Mesendoderm (in vitro differentiated cells): Measurements from ENCODE around the gene TXNDC12.
A peak's percentile ranks its signal among the peaks of the same experiment; 100 is the strongest.
"Not testable (repeated sequence)": the region's sequence is repeated elsewhere in the genome, so short reads cannot be mapped to it uniquely, and the experiment has no call there.

Source experiments
- DNase-seq: peaks from one replicate; pipeline ENCODE4 v3.0.0; 2013
- H2AK5ac ChIP-seq: 2 replicates; pipeline ENCODE4 v1.6.1; 2013; ENCODE audit warnings: low read length, inconsistent platforms
- H2BK120ac ChIP-seq: 2 replicates; pipeline ENCODE4 v1.6.1; 2013; ENCODE audit warnings: low read depth, mild to moderate bottlenecking, low read length, moderate library complexity, mixed read lengths
- H2BK15ac ChIP-seq: replicated peaks from 2 replicates; pipeline ENCODE4 v1.6.1; 2013; ENCODE audit warnings: low read depth, mild to moderate bottlenecking, moderate library complexity
- H2BK5ac ChIP-seq: 2 replicates; pipeline ENCODE4 v1.6.1; 2013; ENCODE audit warnings: low read length, inconsistent platforms
- H3K18ac ChIP-seq: 2 replicates; pipeline ENCODE4 v1.6.1; 2013; ENCODE audit warnings: mild to moderate bottlenecking, low read length, mixed read lengths
- H3K23ac ChIP-seq: one replicate; pipeline ENCODE4 v1.6.1; 2013; ENCODE audit warnings: low read length
- H3K27ac ChIP-seq: 2 replicates; pipeline ENCODE4 v1.5.1; 2013; ENCODE audit warnings: low read depth, mild to moderate bottlenecking, inconsistent platforms, low read length, moderate library complexity
- H3K27me3 ChIP-seq: 2 replicates; pipeline ENCODE4 v1.6.1; 2013; ENCODE audit warnings: low read length, control low read depth, mild to moderate bottlenecking, inconsistent platforms; ENCODE audit not compliant: insufficient read depth, poor library complexity
- H3K36me3 ChIP-seq: 2 replicates; pipeline ENCODE4 v1.6.1; 2013; ENCODE audit warnings: low read length, inconsistent platforms; ENCODE audit not compliant: control insufficient read depth, insufficient read depth
- H3K4ac ChIP-seq: one replicate; pipeline ENCODE4 v1.6.1; 2013; ENCODE audit warnings: low read depth, mild to moderate bottlenecking, low read length, moderate library complexity
- H3K4me1 ChIP-seq: 2 replicates; pipeline ENCODE4 v1.6.1; 2013; ENCODE audit warnings: low read depth, low read length, inconsistent platforms; ENCODE audit not compliant: control insufficient read depth
- H3K4me2 ChIP-seq: 2 replicates; pipeline ENCODE4 v1.6.1; 2013; ENCODE audit warnings: low read length
- H3K4me3 ChIP-seq: 2 replicates; pipeline ENCODE4 v1.5.1; 2013; ENCODE audit warnings: mild to moderate bottlenecking, low read length
- H3K56ac ChIP-seq: one replicate; pipeline ENCODE4 v1.6.1; 2013; ENCODE audit warnings: low read length
- H3K79me1 ChIP-seq: 2 replicates; pipeline ENCODE4 v1.6.1; 2013; ENCODE audit warnings: low read length, inconsistent platforms
- H3K79me2 ChIP-seq: 2 replicates; pipeline ENCODE4 v1.6.1; 2013; ENCODE audit warnings: mild to moderate bottlenecking, low read length; ENCODE audit not compliant: control insufficient read depth, insufficient read depth
- H3K9ac ChIP-seq: 2 replicates; pipeline ENCODE4 v1.6.1; 2013; ENCODE audit warnings: low read length, inconsistent platforms
- H4K5ac ChIP-seq: one replicate; pipeline ENCODE4 v1.6.1; 2013; ENCODE audit warnings: low read length
- H4K8ac ChIP-seq: one replicate; pipeline ENCODE4 v1.6.1; 2013; ENCODE audit warnings: low read depth, mild to moderate bottlenecking, control low read depth, low read length, moderate library complexity
- WGBS: extraction: QIAGEN DNeasy Blood & Tissue Kit; methylation state at CpG from one replicate; pipeline ENCODE4 v1.1.7; 2013; ENCODE audit warnings: low lambda C conversion rate, missing lambda C conversion rate; ENCODE audit not compliant: insufficient coverage; ENCODE audit errors: extremely low coverage; 5-methylcytosine and 5-hydroxymethylcytosine counted together

TXNDC12 gene

DNA sequence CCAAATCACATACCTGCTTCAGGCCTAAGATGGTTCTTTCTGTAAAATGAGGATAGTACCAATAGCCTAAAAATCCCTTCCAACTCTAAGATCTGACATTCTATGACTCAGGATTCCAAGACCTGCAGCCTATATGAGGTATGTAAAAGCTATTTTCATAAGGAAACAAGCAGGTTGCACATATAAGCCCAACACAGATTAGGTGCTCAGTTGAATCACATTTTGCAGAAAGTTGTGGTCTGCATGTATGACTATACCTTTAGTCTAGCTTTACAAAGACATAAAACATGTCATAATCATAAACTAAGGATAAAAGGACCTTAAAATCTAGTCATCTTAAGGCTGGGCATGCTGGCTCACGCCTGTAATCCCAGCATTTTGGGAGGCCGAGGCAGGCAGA lies 28.7 kb downstream of the TXNDC12 start:
- no CpG with 5 or more reads among the region's 2 CpGs for WGBS
- no peak overlapping the region for H3K27ac ChIP-seq
- peaks cover 6% of the 10 kb centered on the region for H3K36me3 ChIP-seq
- H4K8ac ChIP-seq = no peak overlapping the region
- no peak overlapping the region for H4K5ac ChIP-seq
- H3K18ac ChIP-seq = no peak overlapping the region
- H3K27me3 ChIP-seq = no peaks in the 10 kb centered on the region
- H2BK5ac ChIP-seq = no peak overlapping the region
- H3K4me1 ChIP-seq = no peaks in the 10 kb centered on the region
- no peak overlapping the region for H3K9ac ChIP-seq
- no peak overlapping the region for H3K4me2 ChIP-seq
- no peak overlapping the region for H3K23ac ChIP-seq
- H3K56ac ChIP-seq = no peak overlapping the region
- no peak overlapping the region for H3K4me3 ChIP-seq
- peaks cover 2% of the 10 kb centered on the region for H3K79me1 ChIP-seq
- no peak for DNase-seq
- H2AK5ac ChIP-seq = no peak overlapping the region
- no peaks in the 10 kb centered on the region for H3K79me2 ChIP-seq
- H2BK120ac ChIP-seq = no peak overlapping the region
- H2BK15ac ChIP-seq = no peak overlapping the region
- H3K4ac ChIP-seq = no peak overlapping the region

DNA sequence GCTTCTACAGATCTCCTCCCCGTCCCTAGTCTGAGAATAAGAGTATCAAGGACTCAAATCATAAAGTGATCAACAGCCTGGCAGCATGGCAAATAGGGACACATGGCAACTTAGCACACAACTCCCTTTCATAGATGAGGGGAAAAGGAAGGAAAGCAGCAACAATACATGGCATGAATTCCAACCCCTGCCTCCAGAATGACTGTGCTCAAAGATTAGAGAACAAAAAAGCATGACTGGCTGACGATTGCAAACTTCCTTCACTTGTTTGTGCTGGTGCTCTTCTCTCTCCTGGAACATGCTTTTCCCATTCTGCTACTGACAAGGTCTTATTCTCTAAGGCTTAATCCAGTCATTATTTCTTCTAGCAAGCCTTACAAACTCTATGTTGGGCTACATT lies 32.9 kb downstream of the TXNDC12 start:
- H3K27me3 ChIP-seq = no peaks in the 10 kb centered on the region
- no CpG with 5 or more reads among the region's 2 CpGs for WGBS
- DNase-seq = no peak
- H3K4me2 ChIP-seq = no peak overlapping the region
- no peak overlapping the region for H2AK5ac ChIP-seq
- no peak overlapping the region for H3K18ac ChIP-seq
- H2BK120ac ChIP-seq = no peak overlapping the region
- no peaks in the 10 kb centered on the region for H3K79me1 ChIP-seq
- no peak overlapping the region for H3K27ac ChIP-seq
- H3K4me3 ChIP-seq = no peak overlapping the region
- H3K36me3 ChIP-seq = peaks cover 8% of the 10 kb centered on the region
- H3K4me1 ChIP-seq = no peaks in the 10 kb centered on the region
- no peak overlapping the region for H4K8ac ChIP-seq
- no peaks in the 10 kb centered on the region for H3K79me2 ChIP-seq
- H2BK5ac ChIP-seq = no peak overlapping the region
- no peak overlapping the region for H3K56ac ChIP-seq
- no peak overlapping the region for H3K23ac ChIP-seq
- no peak overlapping the region for H4K5ac ChIP-seq
- H2BK15ac ChIP-seq = no peak overlapping the region
- H3K4ac ChIP-seq = no peak overlapping the region
- no peak overlapping the region for H3K9ac ChIP-seq

DNA sequence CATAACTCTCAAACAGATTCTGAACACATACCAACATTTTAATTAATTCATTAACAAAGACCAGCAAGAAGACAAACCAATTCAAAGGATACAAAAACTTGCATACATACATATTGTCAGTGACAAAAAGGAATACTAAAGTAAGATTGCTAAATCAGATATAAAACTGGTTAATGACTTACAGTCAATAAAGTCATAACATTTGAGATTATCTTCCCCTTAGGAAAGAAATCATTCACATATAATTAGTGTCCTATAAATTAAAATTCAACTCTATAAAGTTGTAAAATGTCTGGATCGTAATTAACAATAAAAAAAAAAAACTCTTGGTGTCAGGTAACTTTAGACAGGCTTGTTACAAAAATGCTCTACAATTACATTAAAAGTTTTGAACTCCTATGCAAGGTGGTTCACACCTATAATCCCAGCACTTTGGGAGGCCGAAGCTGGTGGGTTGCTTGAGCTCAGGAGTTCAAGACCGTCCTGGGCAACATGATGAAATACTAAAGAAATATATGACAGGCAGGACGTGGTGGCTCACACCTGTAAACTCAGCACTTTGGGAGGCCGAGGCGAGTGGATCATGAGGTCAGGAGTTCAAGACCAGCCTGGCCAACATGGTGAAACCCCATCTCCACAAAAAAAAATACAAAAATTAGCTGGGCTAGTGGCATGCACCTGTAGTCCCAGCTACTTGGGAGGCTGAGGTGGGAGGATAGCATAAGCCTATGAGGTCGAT lies 46.8 kb downstream of the TXNDC12 start:
- Histone ChIP-seq H2BK120ac (peak overlapping the region; percentile 92), H3K4me1 (peaks cover 2% of the 10 kb centered on the region), H3K18ac (no peak overlapping the region), H3K4me2 (no peak overlapping the region), H3K36me3 (no peaks in the 10 kb centered on the region), H3K23ac (no peak overlapping the region), H2BK15ac (no peak overlapping the region), H3K4me3 (no peak overlapping the region), H4K8ac (no peak overlapping the region), H3K56ac (no peak overlapping the region), H2AK5ac (no peak overlapping the region), H3K27ac (no peak overlapping the region), H2BK5ac (no peak overlapping the region), H3K27me3 (no peaks in the 10 kb centered on the region), H3K4ac (no peak overlapping the region), H3K79me2 (no peaks in the 10 kb centered on the region), H3K79me1 (no peaks in the 10 kb centered on the region), H3K9ac (no peak overlapping the region), H4K5ac (no peak overlapping the region)
- no CpG with 5 or more reads among the region's 7 CpGs for WGBS
- DNase-seq = no peak

DNA sequence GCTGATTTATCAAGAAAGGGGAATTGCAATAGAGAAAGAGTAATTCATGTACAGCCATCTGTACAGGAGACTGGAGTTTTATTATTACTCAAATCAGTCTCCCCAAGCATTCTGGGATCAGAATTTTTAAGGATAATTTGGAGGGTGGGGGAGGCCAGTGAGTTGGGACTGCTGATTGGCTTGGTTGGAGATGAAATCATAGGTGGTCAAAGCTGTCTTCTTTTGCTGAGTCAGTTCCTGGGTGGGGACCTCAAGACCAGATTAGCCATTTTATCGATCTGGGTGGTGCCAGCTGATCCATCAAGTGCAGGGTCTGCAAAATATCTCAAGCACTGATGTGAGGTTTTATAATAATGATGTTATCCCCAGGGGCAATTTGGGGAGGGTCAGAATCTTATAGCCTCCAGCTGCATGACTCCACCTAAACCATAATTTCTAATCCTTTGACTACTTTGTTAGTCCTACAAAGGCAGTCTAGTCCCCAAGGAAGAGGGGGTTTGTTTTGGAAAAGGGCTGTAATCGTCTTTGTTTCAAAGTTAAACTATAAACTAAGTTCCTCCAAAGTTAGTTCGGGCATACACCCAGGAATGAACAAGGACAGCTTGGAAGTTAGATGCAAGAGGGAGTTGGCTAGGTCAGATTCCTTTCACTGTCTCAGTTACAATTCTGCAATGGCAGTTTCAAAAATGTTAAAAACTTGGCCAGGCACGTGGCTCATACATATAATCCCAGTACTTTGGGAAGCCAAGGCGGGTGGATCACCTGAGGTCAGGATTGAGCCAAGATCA lies 47.6 kb downstream of the TXNDC12 start:
- Histone ChIP-seq H3K18ac (peak overlapping the region; percentile 47), H3K56ac (peak overlapping the region; percentile 75), H3K27me3 (no peaks in the 10 kb centered on the region), H3K79me1 (no peaks in the 10 kb centered on the region), H4K5ac (no peak overlapping the region), H2AK5ac (peak overlapping the region; percentile 11), H3K36me3 (no peaks in the 10 kb centered on the region), H2BK120ac (no peak overlapping the region), H3K4me2 (no peak overlapping the region), H3K9ac (peak overlapping the region; percentile 5), H2BK15ac (no peak overlapping the region), H3K27ac (peak overlapping the region; percentile 75), H3K4ac (peak overlapping the region; percentile 48), H3K4me1 (peaks cover 2% of the 10 kb centered on the region), H4K8ac (no peak overlapping the region), H3K4me3 (no peak overlapping the region), H3K79me2 (no peaks in the 10 kb centered on the region), H3K23ac (no peak overlapping the region), H2BK5ac (peak overlapping the region; percentile 84)
- peak; percentile 63 for DNase-seq
- no CpG with 5 or more reads among the region's 5 CpGs for WGBS

DNA sequence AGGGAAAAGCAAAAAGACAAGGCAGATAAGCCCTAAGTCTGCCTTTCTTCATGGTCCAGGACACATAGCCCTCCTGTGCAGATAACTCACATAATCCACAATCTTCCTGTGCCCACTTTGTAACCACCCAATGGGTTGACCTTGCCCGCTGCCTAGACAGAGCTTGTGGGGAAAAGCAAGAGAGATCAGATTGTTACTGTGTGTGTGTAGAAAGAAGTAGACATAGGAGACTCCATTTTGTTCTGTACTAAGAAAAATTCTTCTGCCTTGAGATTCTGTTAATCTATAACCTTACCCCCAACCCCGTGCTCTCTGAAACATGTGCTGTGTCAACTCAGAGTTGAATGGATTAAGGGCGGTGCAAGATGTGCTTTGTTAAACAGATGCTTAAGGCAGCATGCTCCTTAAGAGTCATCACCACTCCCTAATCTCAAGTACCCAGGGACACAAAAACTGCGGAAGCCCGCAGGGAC lies 48.9 kb downstream of the TXNDC12 start:
- peak; percentile 48 for DNase-seq
- Histone ChIP-seq H2BK5ac (peak overlapping the region; percentile 97), H3K27ac (peak overlapping the region; percentile 81), H3K23ac (peak overlapping the region; percentile 59), H3K56ac (peak overlapping the region; percentile 86), H3K9ac (peak overlapping the region; percentile 58), H3K4ac (peak overlapping the region; percentile 99), H2BK120ac (peak overlapping the region; percentile 90), H3K18ac (peak overlapping the region; percentile 64)
- no CpG with 5 or more reads among the region's 5 CpGs for WGBS
- H3K4me1 ChIP-seq, H3K27me3 ChIP-seq, H4K5ac ChIP-seq, H2AK5ac ChIP-seq, H4K8ac ChIP-seq, H3K4me3 ChIP-seq, H3K36me3 ChIP-seq, H3K79me2 ChIP-seq, H2BK15ac ChIP-seq, H3K79me1 ChIP-seq, H3K4me2 ChIP-seq: not testable (repeated sequence)
